ENCODE results near the gene CARNS1. TPM values are rescaled to one million over a fixed set of nuclear protein-coding genes. Genes with fewer than 3 reads are reported as not detected.

CARNS1 gene
- total and polyA plus RNA-seq, 10 of the 15 experiments (the other 5 are each of a cell fraction or from before 2014, with no cell fraction given): 0.02 to 0.14 (median 0.10) TPM; not detected in 3

GRCh38 chr11:67367761-67368227, 47.7 kb upstream of the CARNS1 start (continued):
- TF ChIP-seq ZBTB40 (IDR thresholded peaks at IDR 0.05; ENCODE audit: borderline replicate concordance): no peak

GRCh38 chr11:67368621-67369020, 46.9 kb upstream of the CARNS1 start:
- no peaks in the 10 kb centered on the region for H3K79me2 ChIP-seq (ENCODE audit: control insufficient read depth, insufficient read depth, low read length)
- POLR2A ChIA-PET: interaction anchor here (1.0 to 5.1 kb wide), 2 partner anchors 10 to 14 kb away, joined by 3 to 42 read pairs; partner anchors contain the start of gene POLD4
- SMC1A ChIA-PET (ENCODE audit: uncharacterized antibody, unreplicated experiment): interaction anchor here (1.0 to 21.3 kb wide), 3 partner anchors 10 to 12 kb away, joined by 3 to 646 read pairs (median 49); partner anchors contain the start of gene POLD4
- no peak overlapping the region for H3K4me2 ChIP-seq (ENCODE audit: control insufficient read depth, insufficient read depth)
- in situ Hi-C loops (cut with MboI) (no loop called here), intact Hi-C loops (cut with micrococcal nuclease; ENCODE audit: unreplicated experiment) (no loop called here)
- RAD21 ChIA-PET (ENCODE audit: unreplicated experiment): interaction anchor here (0.6 to 6.5 kb wide), 5 partner anchors 9 to 129 kb away, joined by 3 to 122 read pairs (median 5); partner anchors contain the start of gene POLD4
- FAIRE-seq (peak; percentile 27), ATAC-seq (peak; percentile 68), DNase-seq (ENCODE audit: low read depth, low spot score) (no peak)
- CTCF ChIA-PET: interaction anchor here (1.4 to 26.2 kb wide), 4 partner anchors 7 to 101 kb away, joined by 4 to 1301 read pairs (median 671); partner anchors contain the start of genes CLCF1, POLD4 and RAD9A
- H4K20me1 ChIP-seq (ENCODE audit: control insufficient read depth, insufficient read depth): peaks cover 8% of the 10 kb centered on the region; the same call in 1 of the 2 replicates
- no peak overlapping the region for H2AFZ ChIP-seq (ENCODE audit: control insufficient read depth, low read depth, low read length)
- no peaks in the 10 kb centered on the region for H3K36me3 ChIP-seq (ENCODE audit: control insufficient read depth in 2 of 2, insufficient read depth in 2 of 2, low read length in 1 of 2)
- no peak overlapping the region for H3K4me3 ChIP-seq
- 0% methylated on average over 3 of the region's 3 CpGs for WGBS (ENCODE audit: insufficient coverage, insufficient replicate concordance, low lambda C conversion rate, missing lambda C conversion rate)
- no peak overlapping the region for H3K27ac ChIP-seq (ENCODE audit: control insufficient read depth, insufficient read depth)
- peaks cover 1 to 4% of the 10 kb centered on the region in 2 experiments; a peak in 3 of 4 replicates for H3K27me3 ChIP-seq (replicated peaks in 1 of 2; ENCODE audit: control insufficient read depth in 2 of 2, insufficient read depth in 2 of 2, low read length in 1 of 2)
- H3K4me1 ChIP-seq (ENCODE audit: control insufficient read depth, insufficient read depth, low read length): peaks cover 19% of the 10 kb centered on the region
- H3K9ac ChIP-seq (ENCODE audit: control insufficient read depth, insufficient read depth, low read length): no peak overlapping the region
- no TSS peak for BruUV-seq (replicated peaks)
- no peaks in the 10 kb centered on the region for H3K9me3 ChIP-seq (replicated peaks; ENCODE audit: control insufficient read depth, insufficient read depth, low read length)
- TF ChIP-seq RUNX3 (IDR thresholded peaks at IDR 0.05; ENCODE audit: low read length): peak; percentile 92
- peak; percentile 74 to 86 for TF ChIP-seq IKZF2 (IDR thresholded peaks at IDR 0.05)
- TF ChIP-seq MAX (IDR thresholded peaks at IDR 0.05; ENCODE audit: low read depth, low read length): no peak
- TF ChIP-seq ZNF384 (IDR thresholded peaks at IDR 0.05; ENCODE audit: borderline replicate concordance, low read depth, low read length): peak; percentile 74; the same call in 1 of the 2 replicates
- peak; percentile 73; the same call in 1 of the 2 replicates for TF ChIP-seq PAX5 (IDR thresholded peaks at IDR 0.05; ENCODE audit: borderline replicate concordance, low read depth, low read length)
- TF ChIP-seq EZH2 (IDR thresholded peaks at IDR 0.05; ENCODE audit: borderline replicate concordance, control insufficient read depth, low read depth, low read length): no peak
- TF ChIP-seq YY1 (IDR thresholded peaks at IDR 0.05; ENCODE audit: low read depth, low read length): no peak
- no peak for TF ChIP-seq MTA3 (IDR thresholded peaks at IDR 0.05; ENCODE audit: borderline replicate concordance, low read length)
- TF ChIP-seq ZNF592 (IDR thresholded peaks at IDR 0.05): no peak
- TF ChIP-seq CBX5 (IDR thresholded peaks at IDR 0.05; ENCODE audit: low read depth): no peak
- peak; percentile 49; the same call in 1 of the 2 replicates for TF ChIP-seq NBN (IDR thresholded peaks at IDR 0.05)
- peak; percentile 60 for TF ChIP-seq ATF7 (IDR thresholded peaks at IDR 0.05; ENCODE audit: low read depth)
- no peak for TF ChIP-seq ZSCAN29 (IDR thresholded peaks at IDR 0.05)
- TF ChIP-seq TAF1 (IDR thresholded peaks at IDR 0.05; ENCODE audit: borderline replicate concordance, low read depth, low read length): no peak
